H9 (cell line): Measurements from ENCODE around the gene PDE7B. TPM values are rescaled to one million over a fixed set of nuclear protein-coding genes. Genes with fewer than 3 reads are reported as not detected.

Experiments
- DNase-seq: peaks from one replicate; pipeline ENCODE4 v3.0.0-alpha.2; 2017
- H2AFZ ChIP-seq: one replicate; pipeline ENCODE4 v1.6.1; 2013; ENCODE audit warnings: mild to moderate bottlenecking, low read length, control low read depth, moderate library complexity
- H2AK5ac ChIP-seq: 2 replicates; pipeline ENCODE4 v1.6.1; 2013; ENCODE audit warnings: low read length, control low read depth, mixed read lengths; ENCODE audit not compliant: insufficient read length
- H2BK120ac ChIP-seq: one replicate; pipeline ENCODE4 v1.6.1; 2013; ENCODE audit warnings: low read depth, mild to moderate bottlenecking, low read length, control low read depth, inconsistent platforms; ENCODE audit not compliant: poor library complexity, severe bottlenecking
- H2BK12ac ChIP-seq: 2 replicates; pipeline ENCODE4 v1.6.1; 2013; ENCODE audit warnings: low read length, control low read depth, mixed read lengths, low read depth; ENCODE audit not compliant: insufficient read length
- H2BK15ac ChIP-seq: 2 replicates; pipeline ENCODE4 v1.6.1; 2013; ENCODE audit warnings: low read depth, low read length, control low read depth
- H2BK20ac ChIP-seq: one replicate; pipeline ENCODE4 v1.6.1; 2013; ENCODE audit warnings: low read depth, mild to moderate bottlenecking, low read length, control low read depth, inconsistent platforms; ENCODE audit not compliant: poor library complexity, severe bottlenecking
- H2BK5ac ChIP-seq: 2 replicates; pipeline ENCODE4 v1.6.1; 2013; ENCODE audit warnings: low read length, control low read depth, mixed read lengths; ENCODE audit not compliant: insufficient read length
- H3K14ac ChIP-seq: 2 replicates; pipeline ENCODE4 v1.6.1; 2013; ENCODE audit warnings: low read length, control low read depth; ENCODE audit not compliant: insufficient read depth
- H3K18ac ChIP-seq: 2 replicates; pipeline ENCODE4 v1.6.1; 2013; ENCODE audit warnings: low read depth, mild to moderate bottlenecking, mixed read lengths, low read length, control low read depth; ENCODE audit not compliant: insufficient read length
- H3K23ac ChIP-seq: 2 replicates; pipeline ENCODE4 v1.6.1; 2013; ENCODE audit warnings: low read length, control low read depth, mixed read lengths, low read depth; ENCODE audit not compliant: insufficient read length
- H3K23me2 ChIP-seq: 2 replicates; pipeline ENCODE4 v1.6.1; 2013; ENCODE audit warnings: low read depth, mild to moderate bottlenecking, mixed read lengths, low read length, control low read depth; ENCODE audit not compliant: insufficient read length, poor library complexity, severe bottlenecking
- H3K27ac ChIP-seq: 2 replicates; pipeline ENCODE4 v1.5.1; 2013; ENCODE audit warnings: low read length, control low read depth, mixed read lengths, low read depth; ENCODE audit not compliant: insufficient read length
- H3K27me3 ChIP-seq: 2 replicates; pipeline ENCODE4 v1.6.1; 2013; ENCODE audit warnings: low read length, control low read depth, inconsistent platforms; ENCODE audit not compliant: insufficient read depth
- H3K4ac ChIP-seq: 2 replicates; pipeline ENCODE4 v1.6.1; 2013; ENCODE audit warnings: low read depth, mild to moderate bottlenecking, control low read depth, inconsistent platforms, low read length, moderate library complexity
- H3K4me1 ChIP-seq: 2 replicates; pipeline ENCODE4 v1.6.1; 2013; ENCODE audit warnings: low read length, control low read depth, inconsistent platforms; ENCODE audit not compliant: insufficient read depth
- H3K4me2 ChIP-seq: 2 replicates; pipeline ENCODE4 v1.6.1; 2013; ENCODE audit warnings: low read length, control low read depth, mixed read lengths; ENCODE audit not compliant: insufficient read length, insufficient read depth
- H3K56ac ChIP-seq: 2 replicates; pipeline ENCODE4 v1.6.1; 2013; ENCODE audit warnings: low read depth, mild to moderate bottlenecking, mixed read lengths, low read length, control low read depth; ENCODE audit not compliant: insufficient read length
- H3K79me1 ChIP-seq: 2 replicates; pipeline ENCODE4 v1.6.1; 2013; ENCODE audit warnings: low read depth, mild to moderate bottlenecking, moderate library complexity, low read length, control low read depth, inconsistent platforms; ENCODE audit not compliant: insufficient read depth, poor library complexity, severe bottlenecking
- H3K79me2 ChIP-seq: 2 replicates; pipeline ENCODE4 v1.6.1; 2013; ENCODE audit warnings: low read length, control low read depth, inconsistent platforms; ENCODE audit not compliant: insufficient read depth
- H3K9ac ChIP-seq: 2 replicates; pipeline ENCODE4 v1.6.1; 2013; ENCODE audit warnings: low read length, control low read depth, mixed read lengths; ENCODE audit not compliant: insufficient read length; ENCODE audit errors: extremely low read depth
- H3K9me3 ChIP-seq: one replicate; pipeline ENCODE4 v1.6.1; 2013; ENCODE audit warnings: low read depth, low read length, inconsistent platforms; ENCODE audit not compliant: control insufficient read depth
- H3T11ph ChIP-seq: one replicate; pipeline ENCODE4 v1.6.1; 2013; ENCODE audit warnings: mild to moderate bottlenecking, low read length, control low read depth, inconsistent platforms
- H4K20me1 ChIP-seq: one replicate; pipeline ENCODE4 v1.6.1; 2013; ENCODE audit not compliant: control insufficient read depth, insufficient read length, insufficient read depth
- H4K5ac ChIP-seq: 2 replicates; pipeline ENCODE4 v1.6.1; 2013; ENCODE audit warnings: low read depth, mild to moderate bottlenecking, mixed read lengths, low read length, control low read depth; ENCODE audit not compliant: insufficient read length
- H4K8ac ChIP-seq: replicated peaks from 2 replicates; pipeline ENCODE4 v1.6.1; 2013; ENCODE audit warnings: low read length, control low read depth, mixed read lengths, low read depth; ENCODE audit not compliant: insufficient read length
- H4K91ac ChIP-seq: 2 replicates; pipeline ENCODE4 v1.6.1; 2013; ENCODE audit warnings: low read depth, mild to moderate bottlenecking, moderate library complexity, mixed read lengths, low read length, control low read depth; ENCODE audit not compliant: insufficient read length
- H3K27ac Mint-ChIP-seq, 3 experiments: 2 replicates in 2 of 3; 3 replicates in 1 of 3; pipeline ENCODE4 v1.8.0; 2020 to 2021; ENCODE audit warnings: mixed read lengths in 3 of 3, mild to moderate bottlenecking in 1 of 3, moderate library complexity in 1 of 3
- H3K27me3 Mint-ChIP-seq: 2 replicates; pipeline ENCODE4 v1.8.0; 2021; ENCODE audit warnings: low read depth, mild to moderate bottlenecking, moderate library complexity, mixed read lengths
- H3K36me3 Mint-ChIP-seq, 3 experiments: 2 replicates in 2 of 3; 3 replicates in 1 of 3; pipeline ENCODE4 v1.8.0; 2020 to 2021; ENCODE audit warnings: low read depth in 3 of 3, mixed read lengths in 3 of 3; ENCODE audit not compliant: insufficient read depth in 1 of 3
- H3K4me1 Mint-ChIP-seq, 2 experiments: 2 replicates each; pipeline ENCODE4 v1.8.0; 2020; ENCODE audit warnings: mixed read lengths in 2 of 2
- H3K4me3 Mint-ChIP-seq, 2 experiments: 2 replicates in 1 of 2; 3 replicates in 1 of 2; pipeline ENCODE4 v1.8.0; 2020 to 2021; ENCODE audit warnings: mild to moderate bottlenecking in 2 of 2, mixed read lengths in 2 of 2, moderate library complexity in 1 of 2
- H3K9me3 Mint-ChIP-seq, 2 experiments: 2 replicates in 1 of 2; 3 replicates in 1 of 2; pipeline ENCODE4 v1.8.0; 2020; ENCODE audit warnings: mild to moderate bottlenecking in 2 of 2, mixed read lengths in 2 of 2, moderate library complexity in 1 of 2
- CTCF ChIP-seq: fragments of 200-600 bp; sonication (generic); conservative IDR thresholded peaks from 3 replicates; pipeline ENCODE4 v1.8.0; 2021; ENCODE audit warnings: antibody characterized with exemption, mild to moderate bottlenecking
- whole genome bisulfite sequencing: extraction: QIAGEN DNeasy Blood & Tissue Kit; methylation state at CpG from one replicate; pipeline ENCODE4 v1.1.7; 2013; ENCODE audit warnings: missing lambda C conversion rate, low lambda C conversion rate, mixed read lengths; ENCODE audit not compliant: insufficient read length; ENCODE audit errors: extremely low coverage; 5-methylcytosine and 5-hydroxymethylcytosine counted together
- total RNA-seq: library from RNA; stranded (reverse); gene quantifications from 2 replicates; pipeline ENCODE4 v1.2.1, GENCODE V29; 2021

The PDE7B gene
- total RNA-seq, 1 experiment from 2014 or later: not detected

GRCh38 chr6:136014454-136015437, 163.2 kb downstream of the PDE7B start:
- no peaks in the 10 kb centered on the region for H3K23me2 ChIP-seq
- Mint-ChIP-seq H3K4me3 (no peak overlapping the region), H3K4me1 (peaks cover 4 to 8% of the 10 kb centered on the region in 2 experiments; a peak in 3 of 4 replicates), H3K9me3 (peaks cover 0 to 2% of the 10 kb centered on the region in 2 experiments; a peak in 2 of 5 replicates), H3K27me3 (no peaks in the 10 kb centered on the region), H3K36me3 (no peaks in the 10 kb centered on the region), H3K27ac (no peak overlapping the region)
- no peaks in the 10 kb centered on the region for H3K79me1 ChIP-seq
- H3K79me2 ChIP-seq: no peaks in the 10 kb centered on the region
- H3K9ac ChIP-seq: no peak overlapping the region
- H3K23ac ChIP-seq: no peak overlapping the region
- H3K4me1 ChIP-seq: no peaks in the 10 kb centered on the region
- no peak overlapping the region for H3K14ac ChIP-seq
- no peak overlapping the region for H2BK12ac ChIP-seq
- no peak overlapping the region for H4K91ac ChIP-seq
- no peak overlapping the region for H2AFZ ChIP-seq
- no peak overlapping the region for H4K5ac ChIP-seq
- H2AK5ac ChIP-seq: no peak overlapping the region
- no peak overlapping the region for H3K4ac ChIP-seq
- no peak for TF ChIP-seq CTCF
- H2BK20ac ChIP-seq: no peak overlapping the region
- no CpG with 5 or more reads among the region's 15 CpGs for WGBS
- no peak overlapping the region for H3K4me2 ChIP-seq
- no peak for DNase-seq
- no peaks in the 10 kb centered on the region for H4K20me1 ChIP-seq
- no peak overlapping the region for H4K8ac ChIP-seq
- no peak overlapping the region for H3K27ac ChIP-seq
- no peaks in the 10 kb centered on the region for H3K27me3 ChIP-seq
- H2BK120ac ChIP-seq: no peak overlapping the region
- H2BK15ac ChIP-seq: no peak overlapping the region
- no peak overlapping the region for H3T11ph ChIP-seq
- no peaks in the 10 kb centered on the region for H3K9me3 ChIP-seq
- no peak overlapping the region for H3K56ac ChIP-seq
- H3K18ac ChIP-seq: no peak overlapping the region
- H2BK5ac ChIP-seq: no peak overlapping the region
